PC-3 (cell line): ENCODE measurements around the gene C1orf210.

ENCODE experiments used
- CTCF ChIP-seq: fragments of 300-600 bp; sonication (generic); conservative IDR thresholded peaks from 2 replicates; pipeline ENCODE4 v1.5.1; 2017; ENCODE audit warnings: antibody characterized with exemption, low read depth, mild to moderate bottlenecking, low read length
- EZH2 ChIP-seq: fragments of 300-600 bp; sonication (generic); IDR thresholded peaks from one replicate; pipeline ENCODE4 v1.6.1; 2017; ENCODE audit warnings: antibody characterized with exemption, mild to moderate bottlenecking, low read length; ENCODE audit not compliant: unreplicated experiment
- EZH2phosphoT487 ChIP-seq: fragments of 300-600 bp; sonication (generic); IDR thresholded peaks from 2 replicates; pipeline ENCODE4 v1.6.1; 2018; ENCODE audit warnings: mild to moderate bottlenecking, antibody characterized with exemption, low read length, borderline replicate concordance

- TF ChIP-seq CTCF (no peak), EZH2 (no peak), EZH2phosphoT487 (no peak)
Observed at GRCh38 chr1:43307458-43308158, 22.2 kb upstream of the C1orf210 start.
